ENCODE measurements around the gene ULBP1. TPM values are rescaled to one million over a fixed set of nuclear protein-coding genes. Genes with fewer than 3 reads are reported as not detected.
"Not testable (repeated sequence)": the region's sequence is repeated elsewhere in the genome, so short reads cannot be mapped to it uniquely, and the experiment has no call there.

Gene ULBP1
- polyA plus RNA-seq, 1 donor (not counting 4 experiments of a cell fraction or from before 2014, with no cell fraction given): 2.2 TPM

- Histone ChIP-seq H3K4me1 (ENCODE audit: control insufficient read depth, extremely low read depth, insufficient read depth, low read length) (peaks cover 16% of the 10 kb centered on the region), H3K9me1 (ENCODE audit: control insufficient read depth, extremely low read depth, insufficient read depth, low read length) (no peaks in the 10 kb centered on the region), H2AFZ (ENCODE audit: control insufficient read depth, low read length) (no peak overlapping the region), H3K9ac (ENCODE audit: control insufficient read depth, extremely low read depth, insufficient read depth, low read length) (no peak overlapping the region), H3K4me3 (ENCODE audit: control insufficient read depth in 2 of 3, extremely low read depth in 1 of 3, insufficient read depth in 2 of 3, low read depth in 1 of 3, low read length in 3 of 3) (no peak overlapping the region), H3K27me3 (ENCODE audit: control insufficient read depth, extremely low read depth, insufficient read depth, low read length) (no peaks in the 10 kb centered on the region), H3K4me2 (ENCODE audit: control insufficient read depth, extremely low read depth, insufficient read depth, low read depth, low read length) (no peak overlapping the region), H3K9me3 (ENCODE audit: control insufficient read depth, low read depth, low read length) (no peaks in the 10 kb centered on the region), H3K36me3 (ENCODE audit: control insufficient read depth in 2 of 2, extremely low read depth in 1 of 2, insufficient read depth in 2 of 2, low read length in 2 of 2) (peaks cover 0 to 4% of the 10 kb centered on the region in 2 experiments), H3K27ac (ENCODE audit: control insufficient read depth, insufficient read depth, low read length) (no peak overlapping the region), H3K79me2 (ENCODE audit: control insufficient read depth, insufficient read depth, low read length) (no peaks in the 10 kb centered on the region), H4K20me1 (ENCODE audit: control insufficient read depth, extremely low read depth, insufficient read depth, low read length) (no peaks in the 10 kb centered on the region)
- DNase-seq (ENCODE audit: low read depth, low spot score): no peak
- no peak for FAIRE-seq
- dilution Hi-C loops (cut with MboI; ENCODE audit: extremely low pct_ligation_motif_present, low sequenced_read_pairs): no loop called here
- TF ChIP-seq, protein P1, sequence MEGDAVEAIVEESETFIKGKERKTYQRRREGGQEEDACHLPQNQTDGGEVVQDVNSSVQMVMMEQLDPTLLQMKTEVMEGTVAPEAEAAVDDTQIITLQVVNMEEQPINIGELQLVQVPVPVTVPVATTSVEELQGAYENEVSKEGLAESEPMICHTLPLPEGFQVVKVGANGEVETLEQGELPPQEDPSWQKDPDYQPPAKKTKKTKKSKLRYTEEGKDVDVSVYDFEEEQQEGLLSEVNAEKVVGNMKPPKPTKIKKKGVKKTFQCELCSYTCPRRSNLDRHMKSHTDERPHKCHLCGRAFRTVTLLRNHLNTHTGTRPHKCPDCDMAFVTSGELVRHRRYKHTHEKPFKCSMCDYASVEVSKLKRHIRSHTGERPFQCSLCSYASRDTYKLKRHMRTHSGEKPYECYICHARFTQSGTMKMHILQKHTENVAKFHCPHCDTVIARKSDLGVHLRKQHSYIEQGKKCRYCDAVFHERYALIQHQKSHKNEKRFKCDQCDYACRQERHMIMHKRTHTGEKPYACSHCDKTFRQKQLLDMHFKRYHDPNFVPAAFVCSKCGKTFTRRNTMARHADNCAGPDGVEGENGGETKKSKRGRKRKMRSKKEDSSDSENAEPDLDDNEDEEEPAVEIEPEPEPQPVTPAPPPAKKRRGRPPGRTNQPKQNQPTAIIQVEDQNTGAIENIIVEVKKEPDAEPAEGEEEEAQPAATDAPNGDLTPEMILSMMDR (optimal IDR thresholded peaks at IDR 0.05 in 1 of 3, IDR thresholded peaks at IDR 0.05 in 1 of 3, conservative IDR thresholded peaks at IDR 0.05 in 1 of 3; ENCODE audit: extremely low read depth in 1 of 3, insufficient read depth in 2 of 3, low read length in 3 of 3): no peak
- no peak for TF ChIP-seq EZH2 (IDR thresholded peaks at IDR 0.05; ENCODE audit: low read length)
Observed at GRCh38 chr6:149919834-149920225, 43.9 kb upstream of the ULBP1 start.

GRCh38 chr6:149921361-149921760, 42.4 kb upstream of the ULBP1 start:
- H2AFZ ChIP-seq (ENCODE audit: control insufficient read depth, low read length): no peak overlapping the region
- peaks cover 26% of the 10 kb centered on the region for H3K4me1 ChIP-seq (ENCODE audit: control insufficient read depth, extremely low read depth, insufficient read depth, low read length)
- no peak for TF ChIP-seq EZH2 (IDR thresholded peaks at IDR 0.05; ENCODE audit: low read length)
- TF ChIP-seq, protein P1 (optimal IDR thresholded peaks at IDR 0.05 in 1 of 3, IDR thresholded peaks at IDR 0.05 in 1 of 3, conservative IDR thresholded peaks at IDR 0.05 in 1 of 3; ENCODE audit: extremely low read depth in 1 of 3, insufficient read depth in 2 of 3, low read length in 3 of 3): no peak
- no peak overlapping the region for H3K4me2 ChIP-seq (ENCODE audit: control insufficient read depth, extremely low read depth, insufficient read depth, low read depth, low read length)
- H3K9me1 ChIP-seq (ENCODE audit: control insufficient read depth, extremely low read depth, insufficient read depth, low read length): no peaks in the 10 kb centered on the region
- no peak overlapping the region for H3K9ac ChIP-seq (ENCODE audit: control insufficient read depth, extremely low read depth, insufficient read depth, low read length)
- FAIRE-seq (no peak), DNase-seq (ENCODE audit: low read depth, low spot score) (no peak)
- H4K20me1 ChIP-seq (ENCODE audit: control insufficient read depth, extremely low read depth, insufficient read depth, low read length): no peaks in the 10 kb centered on the region
- H3K27me3 ChIP-seq (ENCODE audit: control insufficient read depth, extremely low read depth, insufficient read depth, low read length): no peaks in the 10 kb centered on the region
- H3K9me3 ChIP-seq (ENCODE audit: control insufficient read depth, low read depth, low read length): no peaks in the 10 kb centered on the region
- H3K27ac ChIP-seq (ENCODE audit: control insufficient read depth, insufficient read depth, low read length): no peak overlapping the region
- dilution Hi-C loops (cut with MboI; ENCODE audit: extremely low pct_ligation_motif_present, low sequenced_read_pairs): no loop called here
- H3K79me2 ChIP-seq (ENCODE audit: control insufficient read depth, insufficient read depth, low read length): no peaks in the 10 kb centered on the region
- peaks cover 0 to 4% of the 10 kb centered on the region in 2 experiments for H3K36me3 ChIP-seq (ENCODE audit: control insufficient read depth in 2 of 2, extremely low read depth in 1 of 2, insufficient read depth in 2 of 2, low read length in 2 of 2)
- H3K4me3 ChIP-seq (ENCODE audit: control insufficient read depth in 2 of 3, extremely low read depth in 1 of 3, insufficient read depth in 2 of 3, low read depth in 1 of 3, low read length in 3 of 3): no peak overlapping the region

GRCh38 chr6:149922091-149922490, 41.7 kb upstream of the ULBP1 start:
- H3K27ac ChIP-seq (ENCODE audit: control insufficient read depth, insufficient read depth, low read length); DNase-seq (ENCODE audit: low read depth, low spot score); H3K79me2 ChIP-seq (ENCODE audit: control insufficient read depth, insufficient read depth, low read length); H3K9me3 ChIP-seq (ENCODE audit: control insufficient read depth, low read depth, low read length); H3K9ac ChIP-seq (ENCODE audit: control insufficient read depth, extremely low read depth, insufficient read depth, low read length); FAIRE-seq; H4K20me1 ChIP-seq (ENCODE audit: control insufficient read depth, extremely low read depth, insufficient read depth, low read length); H2AFZ ChIP-seq (ENCODE audit: control insufficient read depth, low read length); H3K9me1 ChIP-seq (ENCODE audit: control insufficient read depth, extremely low read depth, insufficient read depth, low read length); H3K36me3 ChIP-seq (ENCODE audit: control insufficient read depth in 2 of 2, extremely low read depth in 1 of 2, insufficient read depth in 2 of 2, low read length in 2 of 2); H3K27me3 ChIP-seq (ENCODE audit: control insufficient read depth, extremely low read depth, insufficient read depth, low read length); dilution Hi-C loops (cut with MboI; ENCODE audit: extremely low pct_ligation_motif_present, low sequenced_read_pairs): not testable (repeated sequence)
- Histone ChIP-seq H3K4me3 (ENCODE audit: control insufficient read depth in 2 of 3, extremely low read depth in 1 of 3, insufficient read depth in 2 of 3, low read depth in 1 of 3, low read length in 3 of 3) (peak overlapping the region in 2 of 3 experiments; percentile 57 to 76), H3K4me2 (ENCODE audit: control insufficient read depth, extremely low read depth, insufficient read depth, low read depth, low read length) (peak overlapping the region; percentile 94), H3K4me1 (ENCODE audit: control insufficient read depth, extremely low read depth, insufficient read depth, low read length) (peaks cover 27% of the 10 kb centered on the region)
